HEK293 (cell line): ENCODE data around the gene TMEM123.

Experiments
- CTCF ChIP-seq: fragments of 450-650 bp; formaldehyde crosslinking; IDR thresholded peaks from 2 replicates; pipeline ENCODE4 v1.5.1; 2016; ENCODE audit warnings: missing biosample characterization, missing genetic modification characterization
- PRDM1 ChIP-seq: fragments of 450-650 bp; formaldehyde crosslinking; IDR thresholded peaks from 2 replicates; pipeline ENCODE4; 2016; ENCODE audit warnings: missing biosample characterization, missing genetic modification characterization
- SETDB1 ChIP-seq: IDR thresholded peaks from one replicate; pipeline ENCODE4 v1.6.1; 2017; ENCODE audit warnings: mild to moderate bottlenecking, low read length, moderate library complexity, mixed read lengths; ENCODE audit not compliant: insufficient read length
- ZBTB7A ChIP-seq: fragments of 450-650 bp; formaldehyde crosslinking; IDR thresholded peaks from 2 replicates; pipeline ENCODE4 v1.5.1; 2016; ENCODE audit warnings: low read depth, missing biosample characterization, missing genetic modification characterization
- ZNF394 ChIP-seq: fragments of 450-650 bp; formaldehyde crosslinking; IDR thresholded peaks from 2 replicates; pipeline ENCODE4 v1.5.1; 2016; ENCODE audit warnings: missing biosample characterization, missing genetic modification characterization, mild to moderate bottlenecking, moderate library complexity, borderline replicate concordance
- ZNF768 ChIP-seq: fragments of 450-650 bp; formaldehyde crosslinking; IDR thresholded peaks from 2 replicates; pipeline ENCODE4 v1.5.1; 2018; ENCODE audit warnings: missing biosample characterization, mild to moderate bottlenecking, missing genetic modification characterization

- TF ChIP-seq CTCF (tag by site-specific recombination) (no peak), SETDB1 (no peak), PRDM1 (tag by site-specific recombination) (no peak), ZNF768 (no peak), ZNF394 (tag by site-specific recombination) (no peak), ZBTB7A (tag by site-specific recombination) (no peak)
Measured at GRCh38 chr11:102453302-102453695, 734 bp upstream of the TMEM123 start.
